Nephron (organoid): ENCODE data around the gene DCT.

Source experiments
- H3K27ac Mint-ChIP-seq, 3 experiments: 2 replicates each; pipeline ENCODE4 v1.8.0; 2020; ENCODE audit warnings: mixed read lengths in 3 of 3, mild to moderate bottlenecking in 2 of 3, moderate library complexity in 1 of 3
- H3K27me3 Mint-ChIP-seq: 2 replicates; pipeline ENCODE4 v1.8.0; 2021; ENCODE audit warnings: low read depth, mild to moderate bottlenecking, moderate library complexity, mixed read lengths
- H3K36me3 Mint-ChIP-seq: 2 replicates; pipeline ENCODE4 v1.8.0; 2020; ENCODE audit warnings: low read depth, mixed read lengths
- H3K4me1 Mint-ChIP-seq: 2 replicates; pipeline ENCODE4 v1.8.0; 2020; ENCODE audit warnings: mixed read lengths
- H3K4me3 Mint-ChIP-seq, 3 experiments: 2 replicates each; pipeline ENCODE4 v1.8.0; 2020; ENCODE audit warnings: mild to moderate bottlenecking in 3 of 3, mixed read lengths in 3 of 3, moderate library complexity in 2 of 3
- H3K9me3 Mint-ChIP-seq: 2 replicates; pipeline ENCODE4 v1.8.0; 2020; ENCODE audit warnings: mixed read lengths
- TF ChIP-seq, protein P1 (sequence below), 3 experiments: fragments of 200-600 bp; sonication (generic); IDR thresholded peaks; one replicate each; pipeline ENCODE4 v1.5.0; 2021; ENCODE audit warnings: antibody characterized with exemption in 3 of 3; ENCODE audit not compliant: unreplicated experiment in 3 of 3

DCT gene

DNA sequence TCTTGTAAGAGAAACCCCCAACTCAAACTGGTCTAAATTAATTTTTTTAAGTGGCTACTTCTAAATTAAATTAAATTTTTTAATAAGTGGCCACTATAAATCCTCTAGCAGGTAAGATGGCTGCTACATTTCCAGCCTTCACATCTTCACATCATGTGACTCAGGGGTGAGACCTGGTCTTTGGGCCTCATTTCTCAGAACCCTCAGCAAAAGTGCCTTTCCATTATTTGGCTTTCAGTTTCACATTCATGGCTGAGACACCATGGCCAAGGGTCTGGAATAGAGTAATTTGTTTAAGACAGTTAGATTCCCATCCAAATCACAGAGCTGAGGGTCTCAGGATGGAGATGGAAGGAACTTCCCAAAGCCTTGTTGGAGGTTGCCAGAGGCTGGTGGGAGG lies 47.5 kb downstream of the DCT start:
- no peaks in the 10 kb centered on the region for H3K4me1 Mint-ChIP-seq
- no peaks in the 10 kb centered on the region for H3K9me3 Mint-ChIP-seq
- no peaks in the 10 kb centered on the region for H3K27me3 Mint-ChIP-seq
- H3K4me3 Mint-ChIP-seq = no peak overlapping the region
- no peak overlapping the region for H3K27ac Mint-ChIP-seq
- TF ChIP-seq, protein P1, sequence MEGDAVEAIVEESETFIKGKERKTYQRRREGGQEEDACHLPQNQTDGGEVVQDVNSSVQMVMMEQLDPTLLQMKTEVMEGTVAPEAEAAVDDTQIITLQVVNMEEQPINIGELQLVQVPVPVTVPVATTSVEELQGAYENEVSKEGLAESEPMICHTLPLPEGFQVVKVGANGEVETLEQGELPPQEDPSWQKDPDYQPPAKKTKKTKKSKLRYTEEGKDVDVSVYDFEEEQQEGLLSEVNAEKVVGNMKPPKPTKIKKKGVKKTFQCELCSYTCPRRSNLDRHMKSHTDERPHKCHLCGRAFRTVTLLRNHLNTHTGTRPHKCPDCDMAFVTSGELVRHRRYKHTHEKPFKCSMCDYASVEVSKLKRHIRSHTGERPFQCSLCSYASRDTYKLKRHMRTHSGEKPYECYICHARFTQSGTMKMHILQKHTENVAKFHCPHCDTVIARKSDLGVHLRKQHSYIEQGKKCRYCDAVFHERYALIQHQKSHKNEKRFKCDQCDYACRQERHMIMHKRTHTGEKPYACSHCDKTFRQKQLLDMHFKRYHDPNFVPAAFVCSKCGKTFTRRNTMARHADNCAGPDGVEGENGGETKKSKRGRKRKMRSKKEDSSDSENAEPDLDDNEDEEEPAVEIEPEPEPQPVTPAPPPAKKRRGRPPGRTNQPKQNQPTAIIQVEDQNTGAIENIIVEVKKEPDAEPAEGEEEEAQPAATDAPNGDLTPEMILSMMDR (IDR thresholded peaks at IDR 0.05; ENCODE audit: unreplicated experiment in 3 of 3) = no peak
- no peaks in the 10 kb centered on the region for H3K36me3 Mint-ChIP-seq

DNA sequence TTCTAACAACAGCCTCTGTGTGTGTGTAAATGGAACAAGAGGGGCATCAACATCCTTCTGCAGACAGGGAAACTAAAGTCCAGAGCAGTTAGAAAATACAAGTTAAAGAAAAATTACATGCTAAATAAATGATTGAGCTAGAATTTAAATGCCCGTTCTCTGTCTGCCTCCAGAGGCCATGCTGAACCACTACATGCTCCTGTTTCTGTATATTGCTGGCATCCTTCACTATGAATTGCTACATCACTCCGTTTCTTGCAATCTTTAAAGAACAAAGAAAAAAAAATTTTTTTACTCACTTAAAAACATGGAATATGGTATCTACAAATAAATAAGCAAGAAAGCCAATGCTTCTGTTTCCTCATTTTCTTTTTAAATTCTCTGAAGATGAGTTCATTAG lies 47.9 kb downstream of the DCT start:
- no peaks in the 10 kb centered on the region for H3K36me3 Mint-ChIP-seq
- H3K27ac Mint-ChIP-seq = no peak overlapping the region
- no peak overlapping the region for H3K4me3 Mint-ChIP-seq
- H3K9me3 Mint-ChIP-seq = no peaks in the 10 kb centered on the region
- TF ChIP-seq, protein P1 (IDR thresholded peaks at IDR 0.05; ENCODE audit: unreplicated experiment in 3 of 3) = no peak
- no peaks in the 10 kb centered on the region for H3K27me3 Mint-ChIP-seq
- H3K4me1 Mint-ChIP-seq = no peaks in the 10 kb centered on the region

DNA sequence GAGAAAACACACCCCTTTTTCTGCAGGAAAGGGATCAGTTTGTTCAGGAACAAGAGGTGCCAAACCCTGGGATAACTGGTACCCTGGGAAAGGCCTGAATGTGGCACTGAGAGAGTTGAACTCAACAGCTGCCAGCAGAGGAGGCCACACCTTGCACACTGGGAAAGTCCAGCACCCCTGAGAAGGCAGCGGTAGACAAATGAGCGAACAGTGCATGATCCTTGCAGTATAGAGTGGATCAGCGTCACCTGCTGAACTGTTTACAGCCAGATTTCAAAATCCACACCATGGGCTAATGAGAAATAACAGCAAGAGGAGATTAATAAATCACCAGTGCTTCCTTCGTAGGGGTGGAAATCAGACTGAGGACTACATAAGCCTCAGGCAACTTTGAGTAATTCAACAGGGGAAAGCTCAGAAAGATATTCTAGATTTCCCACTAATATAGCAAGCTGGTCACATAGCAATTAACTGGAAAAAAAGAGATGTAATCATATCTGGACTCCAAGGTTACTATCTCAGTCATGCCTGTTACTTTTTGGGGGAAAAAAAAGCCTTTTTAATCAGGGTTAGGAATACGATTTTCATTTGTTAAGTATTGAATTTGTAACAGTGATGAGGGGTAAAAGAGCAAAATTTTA lies 52.0 kb downstream of the DCT start:
- Mint-ChIP-seq H3K27ac (no peak overlapping the region), H3K27me3 (no peaks in the 10 kb centered on the region), H3K36me3 (no peaks in the 10 kb centered on the region), H3K9me3 (no peaks in the 10 kb centered on the region), H3K4me1 (no peaks in the 10 kb centered on the region), H3K4me3 (no peak overlapping the region)
- TF ChIP-seq, protein P1 (IDR thresholded peaks at IDR 0.05; ENCODE audit: unreplicated experiment in 3 of 3) = no peak

DNA sequence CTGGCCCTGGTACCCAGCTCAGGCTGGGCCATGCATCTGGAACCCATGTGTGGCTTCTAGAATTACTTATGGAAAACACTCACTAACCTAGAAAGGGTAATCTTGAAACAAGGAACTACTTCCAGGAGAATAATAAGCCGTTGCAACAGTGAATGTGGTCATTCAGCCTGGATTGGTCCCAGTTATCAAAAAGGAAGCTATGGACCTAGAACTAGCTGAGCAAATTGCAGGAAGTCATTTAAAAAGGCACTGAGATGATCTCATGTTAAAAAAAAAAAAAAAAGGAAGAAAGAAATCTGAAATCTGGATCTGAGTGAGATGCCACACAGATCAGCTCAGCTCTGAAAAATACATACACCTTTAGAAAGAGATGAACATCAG lies 59.6 kb downstream of the DCT start:
- H3K27ac Mint-ChIP-seq = no peak overlapping the region
- peaks cover 5% of the 10 kb centered on the region for H3K36me3 Mint-ChIP-seq
- H3K27me3 Mint-ChIP-seq = no peaks in the 10 kb centered on the region
- TF ChIP-seq, protein P1 (IDR thresholded peaks at IDR 0.05; ENCODE audit: unreplicated experiment in 3 of 3) = no peak
- H3K4me3 Mint-ChIP-seq = no peak overlapping the region
- H3K9me3 Mint-ChIP-seq = peaks cover 12% of the 10 kb centered on the region
- H3K4me1 Mint-ChIP-seq = no peaks in the 10 kb centered on the region

DNA sequence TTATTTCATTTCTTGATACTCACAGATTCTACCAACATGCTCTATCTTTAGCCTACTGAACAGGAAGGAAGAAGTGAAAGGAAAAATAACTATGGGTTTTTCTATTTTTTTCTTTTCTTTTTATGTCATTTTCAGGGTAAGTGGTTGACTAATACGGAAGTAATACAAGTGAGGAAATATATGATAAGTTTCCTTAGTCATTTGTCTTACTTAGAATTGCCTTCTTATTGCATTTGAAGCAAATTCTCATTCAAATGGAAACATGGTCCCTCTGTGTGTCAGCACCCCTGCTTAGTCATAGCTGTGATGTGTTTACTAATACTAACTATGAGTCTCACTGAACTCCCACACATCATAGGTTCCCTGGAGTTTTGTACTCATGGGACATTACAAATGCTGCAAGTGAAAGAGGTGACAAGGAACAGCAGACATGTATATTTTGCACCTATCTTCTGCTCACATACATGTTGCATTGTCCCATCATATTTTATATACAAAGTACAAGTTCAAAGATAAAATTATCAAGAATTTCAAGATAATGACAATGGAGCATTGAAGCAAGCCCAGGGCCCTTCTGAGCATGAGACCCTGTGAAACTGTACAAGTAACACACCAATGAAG lies 60.1 kb downstream of the DCT start:
- Mint-ChIP-seq H3K27ac (no peak overlapping the region), H3K4me1 (no peaks in the 10 kb centered on the region), H3K36me3 (peaks cover 5% of the 10 kb centered on the region), H3K27me3 (no peaks in the 10 kb centered on the region), H3K9me3 (peaks cover 12% of the 10 kb centered on the region), H3K4me3 (no peak overlapping the region)
- TF ChIP-seq, protein P1 (IDR thresholded peaks at IDR 0.05; ENCODE audit: unreplicated experiment in 3 of 3) = no peak

DNA sequence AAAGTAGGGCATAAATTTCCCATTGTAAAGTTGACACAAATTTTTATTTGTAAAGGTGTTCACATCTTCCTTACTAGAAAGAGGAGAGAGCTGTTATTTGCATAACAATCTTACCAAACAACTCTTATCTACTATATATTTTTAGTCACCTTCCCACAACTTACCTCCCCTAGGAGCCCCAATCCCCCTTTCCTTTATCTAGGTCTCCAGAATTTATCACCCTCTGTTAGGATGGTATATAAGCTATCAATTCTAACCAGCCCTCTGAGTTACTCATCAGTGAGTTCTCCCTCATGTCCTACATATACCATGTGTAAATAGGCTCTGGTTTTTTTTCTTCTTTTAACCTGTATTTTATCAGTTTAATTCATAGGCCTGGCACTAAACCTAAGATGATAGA lies 62.2 kb downstream of the DCT start:
- Mint-ChIP-seq H3K27ac (no peak overlapping the region), H3K4me3 (no peak overlapping the region), H3K9me3 (peaks cover 12% of the 10 kb centered on the region), H3K27me3 (no peaks in the 10 kb centered on the region), H3K36me3 (peaks cover 5% of the 10 kb centered on the region), H3K4me1 (peaks cover 6% of the 10 kb centered on the region)
- TF ChIP-seq, protein P1 (IDR thresholded peaks at IDR 0.05; ENCODE audit: unreplicated experiment in 3 of 3) = no peak
